ENCODE results near the gene PRDM16. TPM values are rescaled to one million over a fixed set of nuclear protein-coding genes. Genes with fewer than 3 reads are reported as not detected.

The PRDM16 gene
- total and polyA plus RNA-seq, 2 of the 13 experiments (the other 11 are each of a cell fraction or from before 2014, with no cell fraction given): 0.15 to 0.81 TPM

DNA sequence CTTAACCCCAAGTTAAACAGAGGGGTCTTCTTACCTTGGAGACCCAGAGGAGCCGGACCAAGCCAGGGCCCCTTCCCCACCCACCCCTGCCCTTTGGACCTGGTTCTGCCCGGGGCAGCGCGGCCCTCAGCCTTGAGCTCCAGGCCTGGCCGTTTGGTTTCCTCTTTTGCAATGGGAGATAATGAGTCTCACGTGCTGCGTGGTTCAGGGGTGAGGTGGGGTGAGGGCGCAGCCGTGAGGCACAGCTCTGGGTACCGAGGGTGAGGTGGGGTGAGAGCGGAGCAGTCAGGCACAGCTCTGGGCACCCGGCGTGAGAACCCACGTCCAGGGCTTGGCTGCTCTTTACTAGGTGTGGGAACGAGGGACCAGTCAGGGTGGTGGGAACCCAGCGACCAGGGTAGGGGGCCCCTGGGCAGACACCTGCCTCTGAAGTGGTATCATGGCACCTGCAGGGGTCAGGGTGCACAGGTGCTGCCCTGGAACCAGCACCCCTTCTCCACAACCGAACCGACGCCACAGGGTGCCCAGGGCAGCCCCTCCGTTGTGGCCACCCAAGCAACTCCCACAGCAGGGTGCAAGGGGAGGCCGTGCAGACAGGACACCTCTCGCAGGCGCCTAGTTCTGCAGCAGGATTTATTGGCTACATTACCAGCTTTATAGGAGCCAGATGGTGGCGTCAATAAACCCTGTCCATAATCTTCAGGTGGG, 182.2 kb downstream of the PRDM16 start (continued):
- no peak for TF ChIP-seq TAF1 (CRISPR knock-in tag; IDR thresholded peaks at IDR 0.05)
- no peak; the same call in 1 of the 2 replicates for TF ChIP-seq NCOR1 (IDR thresholded peaks at IDR 0.05; ENCODE audit: borderline replicate concordance, low read length)
- no peak for TF ChIP-seq ZNF143 (CRISPR knock-in tag; IDR thresholded peaks at IDR 0.05)
- TF ChIP-seq, protein P1, sequence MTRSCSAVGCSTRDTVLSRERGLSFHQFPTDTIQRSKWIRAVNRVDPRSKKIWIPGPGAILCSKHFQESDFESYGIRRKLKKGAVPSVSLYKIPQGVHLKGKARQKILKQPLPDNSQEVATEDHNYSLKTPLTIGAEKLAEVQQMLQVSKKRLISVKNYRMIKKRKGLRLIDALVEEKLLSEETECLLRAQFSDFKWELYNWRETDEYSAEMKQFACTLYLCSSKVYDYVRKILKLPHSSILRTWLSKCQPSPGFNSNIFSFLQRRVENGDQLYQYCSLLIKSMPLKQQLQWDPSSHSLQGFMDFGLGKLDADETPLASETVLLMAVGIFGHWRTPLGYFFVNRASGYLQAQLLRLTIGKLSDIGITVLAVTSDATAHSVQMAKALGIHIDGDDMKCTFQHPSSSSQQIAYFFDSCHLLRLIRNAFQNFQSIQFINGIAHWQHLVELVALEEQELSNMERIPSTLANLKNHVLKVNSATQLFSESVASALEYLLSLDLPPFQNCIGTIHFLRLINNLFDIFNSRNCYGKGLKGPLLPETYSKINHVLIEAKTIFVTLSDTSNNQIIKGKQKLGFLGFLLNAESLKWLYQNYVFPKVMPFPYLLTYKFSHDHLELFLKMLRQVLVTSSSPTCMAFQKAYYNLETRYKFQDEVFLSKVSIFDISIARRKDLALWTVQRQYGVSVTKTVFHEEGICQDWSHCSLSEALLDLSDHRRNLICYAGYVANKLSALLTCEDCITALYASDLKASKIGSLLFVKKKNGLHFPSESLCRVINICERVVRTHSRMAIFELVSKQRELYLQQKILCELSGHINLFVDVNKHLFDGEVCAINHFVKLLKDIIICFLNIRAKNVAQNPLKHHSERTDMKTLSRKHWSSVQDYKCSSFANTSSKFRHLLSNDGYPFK (CRISPR knock-in tag; IDR thresholded peaks at IDR 0.05; ENCODE audit: borderline replicate concordance): no peak
- TF ChIP-seq ZFP1 (CRISPR knock-in tag; IDR thresholded peaks at IDR 0.05): no peak
- TF ChIP-seq, protein P2, sequence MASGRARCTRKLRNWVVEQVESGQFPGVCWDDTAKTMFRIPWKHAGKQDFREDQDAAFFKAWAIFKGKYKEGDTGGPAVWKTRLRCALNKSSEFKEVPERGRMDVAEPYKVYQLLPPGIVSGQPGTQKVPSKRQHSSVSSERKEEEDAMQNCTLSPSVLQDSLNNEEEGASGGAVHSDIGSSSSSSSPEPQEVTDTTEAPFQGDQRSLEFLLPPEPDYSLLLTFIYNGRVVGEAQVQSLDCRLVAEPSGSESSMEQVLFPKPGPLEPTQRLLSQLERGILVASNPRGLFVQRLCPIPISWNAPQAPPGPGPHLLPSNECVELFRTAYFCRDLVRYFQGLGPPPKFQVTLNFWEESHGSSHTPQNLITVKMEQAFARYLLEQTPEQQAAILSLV (CRISPR knock-in tag; IDR thresholded peaks at IDR 0.05; ENCODE audit: borderline replicate concordance): no peak
- TF ChIP-seq, protein P3, sequence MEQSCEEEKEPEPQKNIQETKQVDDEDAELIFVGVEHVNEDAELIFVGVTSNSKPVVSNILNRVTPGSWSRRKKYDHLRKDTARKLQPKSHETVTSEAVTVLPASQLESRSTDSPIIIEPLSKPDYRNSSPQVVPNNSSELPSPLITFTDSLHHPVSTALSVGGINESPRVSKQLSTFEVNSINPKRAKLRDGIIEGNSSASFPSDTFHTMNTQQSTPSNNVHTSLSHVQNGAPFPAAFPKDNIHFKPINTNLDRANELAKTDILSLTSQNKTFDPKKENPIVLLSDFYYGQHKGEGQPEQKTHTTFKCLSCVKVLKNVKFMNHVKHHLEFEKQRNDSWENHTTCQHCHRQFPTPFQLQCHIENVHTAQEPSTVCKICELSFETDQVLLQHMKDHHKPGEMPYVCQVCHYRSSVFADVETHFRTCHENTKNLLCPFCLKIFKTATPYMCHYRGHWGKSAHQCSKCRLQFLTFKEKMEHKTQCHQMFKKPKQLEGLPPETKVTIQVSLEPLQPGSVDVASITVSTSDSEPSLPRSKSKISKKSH (CRISPR knock-in tag; IDR thresholded peaks at IDR 0.05; ENCODE audit: borderline replicate concordance): peak; percentile 73; the same call in 1 of the 2 replicates
- TF ChIP-seq ZNF264 (CRISPR knock-in tag; IDR thresholded peaks at IDR 0.05): no peak
- no peak for TF ChIP-seq MYNN (CRISPR knock-in tag; IDR thresholded peaks at IDR 0.05; ENCODE audit: low read depth)
- peak; percentile 81 for TF ChIP-seq MED13 (CRISPR knock-in tag; IDR thresholded peaks at IDR 0.05)
- TF ChIP-seq, protein P4, sequence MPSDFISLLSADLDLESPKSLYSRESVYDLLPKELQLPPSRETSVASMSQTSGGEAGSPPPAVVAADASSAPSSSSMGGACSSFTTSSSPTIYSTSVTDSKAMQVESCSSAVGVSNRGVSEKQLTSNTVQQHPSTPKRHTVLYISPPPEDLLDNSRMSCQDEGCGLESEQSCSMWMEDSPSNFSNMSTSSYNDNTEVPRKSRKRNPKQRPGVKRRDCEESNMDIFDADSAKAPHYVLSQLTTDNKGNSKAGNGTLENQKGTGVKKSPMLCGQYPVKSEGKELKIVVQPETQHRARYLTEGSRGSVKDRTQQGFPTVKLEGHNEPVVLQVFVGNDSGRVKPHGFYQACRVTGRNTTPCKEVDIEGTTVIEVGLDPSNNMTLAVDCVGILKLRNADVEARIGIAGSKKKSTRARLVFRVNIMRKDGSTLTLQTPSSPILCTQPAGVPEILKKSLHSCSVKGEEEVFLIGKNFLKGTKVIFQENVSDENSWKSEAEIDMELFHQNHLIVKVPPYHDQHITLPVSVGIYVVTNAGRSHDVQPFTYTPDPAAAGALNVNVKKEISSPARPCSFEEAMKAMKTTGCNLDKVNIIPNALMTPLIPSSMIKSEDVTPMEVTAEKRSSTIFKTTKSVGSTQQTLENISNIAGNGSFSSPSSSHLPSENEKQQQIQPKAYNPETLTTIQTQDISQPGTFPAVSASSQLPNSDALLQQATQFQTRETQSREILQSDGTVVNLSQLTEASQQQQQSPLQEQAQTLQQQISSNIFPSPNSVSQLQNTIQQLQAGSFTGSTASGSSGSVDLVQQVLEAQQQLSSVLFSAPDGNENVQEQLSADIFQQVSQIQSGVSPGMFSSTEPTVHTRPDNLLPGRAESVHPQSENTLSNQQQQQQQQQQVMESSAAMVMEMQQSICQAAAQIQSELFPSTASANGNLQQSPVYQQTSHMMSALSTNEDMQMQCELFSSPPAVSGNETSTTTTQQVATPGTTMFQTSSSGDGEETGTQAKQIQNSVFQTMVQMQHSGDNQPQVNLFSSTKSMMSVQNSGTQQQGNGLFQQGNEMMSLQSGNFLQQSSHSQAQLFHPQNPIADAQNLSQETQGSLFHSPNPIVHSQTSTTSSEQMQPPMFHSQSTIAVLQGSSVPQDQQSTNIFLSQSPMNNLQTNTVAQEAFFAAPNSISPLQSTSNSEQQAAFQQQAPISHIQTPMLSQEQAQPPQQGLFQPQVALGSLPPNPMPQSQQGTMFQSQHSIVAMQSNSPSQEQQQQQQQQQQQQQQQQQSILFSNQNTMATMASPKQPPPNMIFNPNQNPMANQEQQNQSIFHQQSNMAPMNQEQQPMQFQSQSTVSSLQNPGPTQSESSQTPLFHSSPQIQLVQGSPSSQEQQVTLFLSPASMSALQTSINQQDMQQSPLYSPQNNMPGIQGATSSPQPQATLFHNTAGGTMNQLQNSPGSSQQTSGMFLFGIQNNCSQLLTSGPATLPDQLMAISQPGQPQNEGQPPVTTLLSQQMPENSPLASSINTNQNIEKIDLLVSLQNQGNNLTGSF (CRISPR knock-in tag; IDR thresholded peaks at IDR 0.05): no peak
- peak; percentile 81 for TF ChIP-seq HNRNPL (IDR thresholded peaks at IDR 0.05; ENCODE audit: low read depth, low read length)
- TF ChIP-seq, protein P5, sequence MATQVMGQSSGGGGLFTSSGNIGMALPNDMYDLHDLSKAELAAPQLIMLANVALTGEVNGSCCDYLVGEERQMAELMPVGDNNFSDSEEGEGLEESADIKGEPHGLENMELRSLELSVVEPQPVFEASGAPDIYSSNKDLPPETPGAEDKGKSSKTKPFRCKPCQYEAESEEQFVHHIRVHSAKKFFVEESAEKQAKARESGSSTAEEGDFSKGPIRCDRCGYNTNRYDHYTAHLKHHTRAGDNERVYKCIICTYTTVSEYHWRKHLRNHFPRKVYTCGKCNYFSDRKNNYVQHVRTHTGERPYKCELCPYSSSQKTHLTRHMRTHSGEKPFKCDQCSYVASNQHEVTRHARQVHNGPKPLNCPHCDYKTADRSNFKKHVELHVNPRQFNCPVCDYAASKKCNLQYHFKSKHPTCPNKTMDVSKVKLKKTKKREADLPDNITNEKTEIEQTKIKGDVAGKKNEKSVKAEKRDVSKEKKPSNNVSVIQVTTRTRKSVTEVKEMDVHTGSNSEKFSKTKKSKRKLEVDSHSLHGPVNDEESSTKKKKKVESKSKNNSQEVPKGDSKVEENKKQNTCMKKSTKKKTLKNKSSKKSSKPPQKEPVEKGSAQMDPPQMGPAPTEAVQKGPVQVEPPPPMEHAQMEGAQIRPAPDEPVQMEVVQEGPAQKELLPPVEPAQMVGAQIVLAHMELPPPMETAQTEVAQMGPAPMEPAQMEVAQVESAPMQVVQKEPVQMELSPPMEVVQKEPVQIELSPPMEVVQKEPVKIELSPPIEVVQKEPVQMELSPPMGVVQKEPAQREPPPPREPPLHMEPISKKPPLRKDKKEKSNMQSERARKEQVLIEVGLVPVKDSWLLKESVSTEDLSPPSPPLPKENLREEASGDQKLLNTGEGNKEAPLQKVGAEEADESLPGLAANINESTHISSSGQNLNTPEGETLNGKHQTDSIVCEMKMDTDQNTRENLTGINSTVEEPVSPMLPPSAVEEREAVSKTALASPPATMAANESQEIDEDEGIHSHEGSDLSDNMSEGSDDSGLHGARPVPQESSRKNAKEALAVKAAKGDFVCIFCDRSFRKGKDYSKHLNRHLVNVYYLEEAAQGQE (IDR thresholded peaks at IDR 0.05; ENCODE audit: borderline replicate concordance in 1 of 2, low read depth in 1 of 2, low read length in 2 of 2): no peak
- no peak for TF ChIP-seq ZNF672 (CRISPR knock-in tag; IDR thresholded peaks at IDR 0.05)
